DND-41 (cell line): ENCODE results near the gene RSPRY1.

Experiments used
- ATAC-seq: fragments of 200-7000 bp; cut with Tn5 transposase; 3 replicates; pipeline ENCODE4 v1.9.1; 2021; ENCODE audit warnings: low read depth; ENCODE audit not compliant: insufficient read depth
- DNase-seq: peaks from one replicate; pipeline ENCODE4 v3.0.0-alpha.2; 2020
- H2AFZ ChIP-seq: 2 replicates; pipeline ENCODE4 v1.6.0; 2012; ENCODE audit warnings: low read depth, low read length
- H3K27ac ChIP-seq: 2 replicates; pipeline ENCODE4 v1.5.1; 2012; ENCODE audit warnings: low read length, inconsistent platforms
- H3K27me3 ChIP-seq: fragments of 200-600 bp; sonication (generic); 2 replicates; pipeline ENCODE4 v1.6.0; 2012; ENCODE audit warnings: low read length, mild to moderate bottlenecking, inconsistent platforms; ENCODE audit not compliant: insufficient read depth, poor library complexity
- H3K36me3 ChIP-seq: 2 replicates; pipeline ENCODE4 v1.5.1; 2012; ENCODE audit warnings: low read length, inconsistent platforms; ENCODE audit not compliant: insufficient read depth
- H3K4me1 ChIP-seq: 2 replicates; pipeline ENCODE4 v1.5.1; 2012; ENCODE audit warnings: mild to moderate bottlenecking, low read length; ENCODE audit not compliant: insufficient read depth
- H3K4me2 ChIP-seq: 2 replicates; pipeline ENCODE4 v1.6.0; 2012; ENCODE audit warnings: mild to moderate bottlenecking, moderate library complexity, low read length, inconsistent platforms; ENCODE audit not compliant: insufficient read depth
- H3K4me3 ChIP-seq, 2 experiments: fragments of 200-600 bp in 1 of 2; shearing (Covaris generic) in 1 of 2; 2 replicates each; pipeline ENCODE4 v1.5.1; 2012 to 2016; ENCODE audit warnings: inconsistent platforms in 2 of 2, low read length in 2 of 2, mild to moderate bottlenecking in 2 of 2, low read depth in 1 of 2, moderate library complexity in 1 of 2
- H3K79me2 ChIP-seq: 2 replicates; pipeline ENCODE4 v1.6.0; 2012; ENCODE audit warnings: low read length, inconsistent platforms; ENCODE audit not compliant: insufficient read depth
- H3K9ac ChIP-seq: 2 replicates; pipeline ENCODE4 v1.6.0; 2012; ENCODE audit warnings: low read depth, mild to moderate bottlenecking, inconsistent platforms, low read length, moderate library complexity
- H3K9me3 ChIP-seq: 2 replicates; pipeline ENCODE4 v1.5.1; 2012; ENCODE audit warnings: low read length, moderate library complexity, mild to moderate bottlenecking, inconsistent platforms; ENCODE audit not compliant: insufficient read depth, severe bottlenecking
- H4K20me1 ChIP-seq: 2 replicates; pipeline ENCODE4 v1.6.0; 2012; ENCODE audit warnings: low read length; ENCODE audit not compliant: insufficient read depth
- EZH2 ChIP-seq: IDR thresholded peaks from 3 replicates; pipeline ENCODE4 v1.6.1; 2012; ENCODE audit warnings: borderline replicate concordance, low read depth, mild to moderate bottlenecking, moderate library complexity, low read length, inconsistent platforms; ENCODE audit not compliant: severe bottlenecking
- TF ChIP-seq, protein P1 (sequence below): IDR thresholded peaks from 2 replicates; pipeline ENCODE4 v1.5.1; 2012; ENCODE audit warnings: borderline replicate concordance, low read length, moderate library complexity, mild to moderate bottlenecking; ENCODE audit not compliant: poor library complexity, severe bottlenecking; ENCODE audit errors: extremely low read depth

RSPRY1 gene

DNA sequence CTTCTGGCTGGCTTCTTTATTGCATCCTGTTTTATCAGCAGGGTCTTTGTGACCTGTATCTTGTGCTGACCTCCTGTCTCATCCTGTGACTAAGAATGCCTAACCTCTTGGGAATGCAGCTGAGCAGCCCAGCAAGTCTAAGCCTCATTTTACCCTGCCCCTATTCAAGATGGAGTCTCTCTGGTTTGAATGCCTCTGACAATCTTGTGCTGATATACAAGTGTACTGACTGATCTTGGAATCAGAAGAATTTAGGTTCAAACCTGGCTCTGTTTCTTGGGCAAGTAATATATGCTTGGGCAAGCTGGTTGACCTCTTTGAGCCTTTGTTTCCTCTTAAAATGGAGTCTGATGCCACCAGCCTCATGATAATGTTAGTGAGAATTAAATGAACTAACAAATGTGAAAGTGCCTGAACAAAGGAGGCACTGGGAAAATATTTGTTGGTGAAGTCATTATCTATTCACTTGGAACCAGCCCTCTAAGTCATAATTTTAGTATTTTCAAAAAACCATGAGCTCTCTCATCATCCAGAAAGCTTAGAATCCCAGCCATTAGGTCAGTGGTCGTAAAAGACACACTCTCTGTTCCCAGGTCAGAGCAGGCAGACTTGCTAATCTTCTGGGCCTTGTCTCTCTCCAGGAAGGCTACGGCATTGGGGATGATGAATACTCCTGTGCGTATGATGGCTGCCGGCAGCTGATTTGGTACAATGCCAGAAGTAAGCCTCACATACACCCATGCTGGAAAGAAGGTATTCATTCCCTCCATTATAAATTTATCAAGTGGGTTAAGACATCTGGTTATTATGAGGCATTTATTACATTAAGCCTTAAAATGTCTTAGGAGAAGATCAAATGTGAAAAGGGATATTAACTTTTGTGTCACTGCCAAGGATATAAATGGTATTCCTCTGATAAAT lies 40.8 kb downstream of the RSPRY1 start:
- Histone ChIP-seq H3K79me2 (no peaks in the 10 kb centered on the region), H3K4me1 (no peaks in the 10 kb centered on the region), H3K9me3 (no peaks in the 10 kb centered on the region), H3K36me3 (peaks cover 85% of the 10 kb centered on the region), H3K4me2 (no peak overlapping the region), H4K20me1 (no peaks in the 10 kb centered on the region), H3K4me3 (no peak overlapping the region), H3K27me3 (no peaks in the 10 kb centered on the region), H3K9ac (no peak overlapping the region), H2AFZ (no peak overlapping the region), H3K27ac (no peak overlapping the region)
- TF ChIP-seq EZH2, result no peak
- TF ChIP-seq, protein P1, sequence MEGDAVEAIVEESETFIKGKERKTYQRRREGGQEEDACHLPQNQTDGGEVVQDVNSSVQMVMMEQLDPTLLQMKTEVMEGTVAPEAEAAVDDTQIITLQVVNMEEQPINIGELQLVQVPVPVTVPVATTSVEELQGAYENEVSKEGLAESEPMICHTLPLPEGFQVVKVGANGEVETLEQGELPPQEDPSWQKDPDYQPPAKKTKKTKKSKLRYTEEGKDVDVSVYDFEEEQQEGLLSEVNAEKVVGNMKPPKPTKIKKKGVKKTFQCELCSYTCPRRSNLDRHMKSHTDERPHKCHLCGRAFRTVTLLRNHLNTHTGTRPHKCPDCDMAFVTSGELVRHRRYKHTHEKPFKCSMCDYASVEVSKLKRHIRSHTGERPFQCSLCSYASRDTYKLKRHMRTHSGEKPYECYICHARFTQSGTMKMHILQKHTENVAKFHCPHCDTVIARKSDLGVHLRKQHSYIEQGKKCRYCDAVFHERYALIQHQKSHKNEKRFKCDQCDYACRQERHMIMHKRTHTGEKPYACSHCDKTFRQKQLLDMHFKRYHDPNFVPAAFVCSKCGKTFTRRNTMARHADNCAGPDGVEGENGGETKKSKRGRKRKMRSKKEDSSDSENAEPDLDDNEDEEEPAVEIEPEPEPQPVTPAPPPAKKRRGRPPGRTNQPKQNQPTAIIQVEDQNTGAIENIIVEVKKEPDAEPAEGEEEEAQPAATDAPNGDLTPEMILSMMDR, result no peak
- DNase-seq (no peak), ATAC-seq (no peak)

DNA sequence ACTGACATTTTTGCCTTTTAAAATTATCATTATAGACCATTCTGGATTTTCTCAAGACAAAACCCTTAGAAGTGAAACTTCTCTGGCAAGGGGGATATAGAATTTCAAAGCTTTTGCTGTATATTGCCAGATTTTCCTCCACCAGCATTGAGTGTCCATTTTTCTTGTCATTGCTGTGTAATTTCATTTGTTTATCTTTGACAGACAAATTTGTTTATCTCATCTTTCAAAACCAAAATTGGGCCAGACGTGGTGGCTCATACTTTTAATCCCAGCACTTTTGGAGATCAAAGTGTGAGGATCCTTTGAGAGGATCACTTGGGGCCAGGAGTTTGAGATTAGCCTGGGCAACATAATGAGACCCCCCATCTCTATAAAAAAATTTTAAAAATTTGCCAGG lies 43.0 kb downstream of the RSPRY1 start:
- no peak for ATAC-seq
- H3K9ac ChIP-seq, result no peak overlapping the region
- H3K4me3 ChIP-seq, result no peak overlapping the region
- no peak overlapping the region for H2AFZ ChIP-seq
- no peaks in the 10 kb centered on the region for H3K79me2 ChIP-seq
- no peak overlapping the region for H3K4me2 ChIP-seq
- no peak overlapping the region for H3K27ac ChIP-seq
- DNase-seq, result no peak
- H4K20me1 ChIP-seq, result no peaks in the 10 kb centered on the region
- no peak for TF ChIP-seq EZH2
- TF ChIP-seq, protein P1, result no peak
- H3K9me3 ChIP-seq, result no peaks in the 10 kb centered on the region
- peaks cover 87% of the 10 kb centered on the region for H3K36me3 ChIP-seq
- H3K27me3 ChIP-seq, result no peaks in the 10 kb centered on the region
- no peaks in the 10 kb centered on the region for H3K4me1 ChIP-seq

DNA sequence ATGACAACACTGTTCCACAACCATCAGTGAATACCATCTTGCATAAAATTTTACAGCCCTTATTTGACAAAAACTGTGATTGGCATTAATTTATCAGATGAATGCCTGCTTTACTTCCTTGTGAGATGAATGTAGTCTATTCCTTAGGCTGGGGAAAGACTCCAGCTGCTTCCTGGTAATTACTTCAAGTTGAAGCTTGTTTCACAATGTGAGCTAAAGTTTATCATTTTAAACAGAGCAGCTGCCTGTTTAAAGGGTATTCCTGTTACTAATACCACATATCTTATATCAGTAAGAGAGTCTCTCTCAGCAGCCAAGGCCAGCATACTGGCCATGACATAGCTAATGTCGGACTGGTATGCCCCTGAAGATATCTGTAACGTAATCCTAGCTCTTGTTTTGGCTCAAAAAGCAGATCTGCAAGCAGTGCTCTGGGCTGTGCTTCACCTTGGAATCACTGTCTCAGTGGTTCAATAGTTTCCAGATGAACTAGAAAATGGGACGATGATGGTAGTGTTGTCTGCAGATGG lies 45.8 kb downstream of the RSPRY1 start:
- no peak for DNase-seq

More for the DNA sequence above, 45.8 kb downstream of the RSPRY1 start:
- ATAC-seq, result no peak
- no peak for TF ChIP-seq EZH2
- TF ChIP-seq, protein P1, result no peak
- Histone ChIP-seq H3K27me3 (no peaks in the 10 kb centered on the region), H2AFZ (no peak overlapping the region), H3K4me1 (no peaks in the 10 kb centered on the region), H3K9me3 (no peaks in the 10 kb centered on the region), H3K9ac (no peak overlapping the region), H3K36me3 (peaks cover 86% of the 10 kb centered on the region), H4K20me1 (no peaks in the 10 kb centered on the region), H3K4me2 (no peak overlapping the region), H3K4me3 (no peak overlapping the region), H3K27ac (no peak overlapping the region), H3K79me2 (no peaks in the 10 kb centered on the region)
